ENCODE results near the gene MICAL2.

Gene MICAL2

DNA sequence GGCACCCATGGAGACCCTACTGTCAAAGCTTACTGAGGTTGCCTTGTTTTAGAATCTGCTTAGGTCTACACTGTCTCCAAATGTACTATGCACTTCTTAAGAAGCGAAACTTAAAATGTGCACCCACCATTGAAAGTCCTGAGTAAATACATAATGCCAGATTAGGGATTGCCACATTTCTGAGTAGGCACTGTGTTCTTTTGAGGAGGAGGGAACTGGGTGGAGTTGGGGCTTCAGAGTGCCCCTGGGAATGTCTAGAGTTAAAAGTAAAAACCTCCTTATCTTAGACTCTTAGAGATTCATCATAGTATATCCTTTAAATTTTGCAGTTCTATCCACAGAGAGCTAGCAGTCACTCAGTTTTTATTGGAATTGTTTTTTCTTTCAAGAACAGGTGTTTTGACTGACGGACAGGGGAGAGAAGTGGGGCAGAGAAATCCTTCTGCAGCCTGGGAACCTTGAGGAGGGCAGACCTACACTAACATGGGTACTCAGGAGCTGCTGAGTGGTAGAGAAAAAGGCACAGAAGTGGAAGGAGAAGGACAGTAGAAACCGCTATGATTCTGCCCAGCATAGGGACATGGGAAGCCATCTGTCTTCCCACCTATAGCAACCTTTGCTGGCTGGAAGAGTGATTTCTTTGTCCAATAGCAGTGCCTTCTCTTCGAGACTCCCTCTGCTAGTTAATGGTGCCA, 33.4 kb upstream of the MICAL2 start:
- no peak for DNase-seq

- DNase-seq, result no peak
These were observed 32.7 kb upstream of the MICAL2 start for GRCh38 chr11:12077535-12078280.

GRCh38 chr11:12079726-12080556, 30.4 kb upstream of the MICAL2 start:
- no peak for DNase-seq

GRCh38 chr11:12083380-12083779, 27.0 kb upstream of the MICAL2 start:
- DNase-seq, result no peak

GRCh38 chr11:12084256-12084655, 26.1 kb upstream of the MICAL2 start:
- DNase-seq, result no peak

GRCh38 chr11:12085371-12086251, 24.8 kb upstream of the MICAL2 start:
- no peak for DNase-seq

DNA sequence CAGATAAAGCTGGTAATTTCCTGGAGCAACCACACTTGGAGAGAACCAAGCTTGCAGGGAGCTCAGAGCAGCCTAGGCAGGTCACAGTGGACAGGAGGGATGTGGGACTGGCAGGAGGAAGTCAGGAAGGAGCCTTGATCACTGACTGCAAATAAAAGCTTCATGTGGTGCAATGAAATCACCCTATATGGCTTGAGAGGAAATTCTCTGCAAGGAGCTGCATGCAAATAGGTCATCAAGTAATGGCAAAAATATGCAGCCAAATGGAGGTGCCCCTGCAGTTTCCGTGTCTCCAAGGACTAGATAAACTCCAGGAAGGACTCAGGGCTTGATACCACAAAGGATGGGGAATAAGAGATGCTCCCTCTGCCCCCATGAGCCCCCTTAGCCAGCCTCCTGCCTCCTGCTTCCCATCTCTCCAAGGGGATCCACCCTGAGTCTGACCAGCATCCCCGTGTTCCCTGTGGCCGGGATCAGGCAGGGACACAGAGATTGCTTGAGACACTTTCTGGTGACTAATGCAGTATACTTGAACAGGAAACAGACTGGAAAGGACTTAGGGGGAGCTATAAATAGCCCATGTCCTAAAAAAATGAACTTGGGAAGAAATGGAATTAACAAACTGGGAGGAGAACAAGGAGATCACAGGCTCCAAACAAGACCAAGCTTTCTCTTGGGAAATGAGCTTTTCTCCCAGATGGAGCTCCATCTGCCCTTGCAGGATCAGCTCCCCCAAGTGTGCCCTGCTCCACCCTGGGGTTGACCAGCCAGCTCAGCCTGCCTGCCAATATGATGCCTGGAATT, 23.9 kb upstream of the MICAL2 start:
- DNase-seq, result peak; percentile 14

GRCh38 chr11:12087075-12088004, 23.1 kb upstream of the MICAL2 start:
- peak; percentile 56 for DNase-seq

DNA sequence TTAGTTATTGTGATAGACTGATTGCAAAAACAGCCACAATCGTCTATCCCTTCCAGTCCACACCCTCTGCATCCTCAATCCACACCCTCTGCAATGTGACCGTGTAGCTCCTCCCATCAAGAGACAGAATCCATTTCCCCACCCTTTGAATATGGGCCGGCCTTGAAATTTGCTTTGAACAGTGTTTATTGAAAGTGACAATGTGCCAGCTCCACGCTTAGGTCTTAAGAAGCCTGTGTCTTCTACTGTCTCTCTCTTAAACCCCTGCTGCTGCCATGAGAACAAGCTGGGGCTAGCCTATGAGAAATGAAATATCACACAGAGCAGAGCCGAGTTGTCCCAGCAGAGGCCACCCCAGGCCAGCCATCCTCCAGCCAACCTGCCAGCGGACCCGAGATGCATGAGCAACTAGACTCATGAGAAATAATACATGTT, 22.3 kb upstream of the MICAL2 start:
- peak; percentile 13 for DNase-seq

DNA sequence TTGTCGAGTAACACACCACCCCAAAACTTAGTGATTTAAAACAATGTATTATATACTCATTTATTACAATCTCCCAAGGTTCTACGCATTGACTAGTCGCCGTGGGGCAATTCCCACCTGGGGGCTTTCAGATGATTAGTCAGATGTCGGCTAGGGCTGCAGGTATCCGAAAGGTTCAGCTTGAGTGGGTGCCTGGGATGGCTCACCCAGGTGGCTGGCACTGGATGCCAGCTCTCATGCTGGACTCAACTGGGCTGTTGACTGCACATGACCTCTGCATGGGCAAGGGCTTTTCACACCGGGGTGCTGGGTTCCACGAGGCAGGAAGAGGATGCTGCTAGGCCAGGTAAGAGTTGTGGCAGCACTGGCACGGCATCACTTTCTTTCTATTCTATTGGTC, 21.9 kb upstream of the MICAL2 start:
- DNase-seq, result no peak

GRCh38 chr11:12089041-12089440, 21.3 kb upstream of the MICAL2 start:
- no peak for DNase-seq

DNA sequence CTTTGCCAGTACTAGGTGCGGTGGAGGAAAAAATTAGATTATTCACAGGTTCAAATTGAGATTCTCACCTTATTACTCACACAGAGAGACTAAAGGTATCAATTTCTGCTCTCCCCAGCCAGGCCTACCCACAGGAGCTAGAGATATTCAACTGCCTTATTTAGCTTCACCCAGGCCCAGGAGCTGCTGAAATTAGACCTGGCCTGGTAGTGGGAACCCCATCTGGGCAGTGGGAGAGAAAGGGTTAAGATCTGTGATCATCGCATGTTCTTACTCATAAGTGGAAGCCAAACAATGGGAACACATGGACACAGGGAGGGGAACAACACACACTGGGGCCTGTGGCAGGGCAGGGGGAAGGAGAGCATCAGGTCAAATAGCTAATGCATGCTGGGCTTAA, 20.9 kb upstream of the MICAL2 start:
- no peak for DNase-seq

GRCh38 chr11:12090061-12090591, 20.3 kb upstream of the MICAL2 start:
- peak; percentile 19 for DNase-seq

DNA sequence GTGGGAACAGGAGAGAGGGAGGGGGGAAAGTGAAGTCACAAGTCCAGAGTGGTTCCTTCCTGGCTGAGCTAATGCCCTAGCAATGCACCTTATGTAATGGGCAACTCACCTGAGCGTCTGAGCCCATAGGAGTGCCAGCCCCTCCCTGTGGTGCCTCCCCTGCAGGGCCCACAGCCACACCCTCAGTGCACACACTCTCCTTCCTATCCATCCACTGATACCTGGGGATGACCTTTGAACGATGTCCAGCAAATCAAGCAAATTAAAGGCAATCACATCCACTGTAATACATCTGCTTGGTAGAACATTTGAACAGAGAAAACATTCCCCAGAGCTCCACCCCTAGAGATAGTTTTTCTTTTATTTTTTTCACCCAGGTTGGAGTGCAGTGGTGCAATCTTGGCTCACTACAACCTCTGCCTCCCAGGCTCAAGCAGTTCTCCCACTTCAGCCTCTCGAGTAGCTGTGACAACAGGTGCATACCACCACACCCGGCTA, 19.6 kb upstream of the MICAL2 start:
- no peak for DNase-seq

- no peak for DNase-seq
These were observed 18.3 kb upstream of the MICAL2 start for GRCh38 chr11:12091956-12092558.

DNA sequence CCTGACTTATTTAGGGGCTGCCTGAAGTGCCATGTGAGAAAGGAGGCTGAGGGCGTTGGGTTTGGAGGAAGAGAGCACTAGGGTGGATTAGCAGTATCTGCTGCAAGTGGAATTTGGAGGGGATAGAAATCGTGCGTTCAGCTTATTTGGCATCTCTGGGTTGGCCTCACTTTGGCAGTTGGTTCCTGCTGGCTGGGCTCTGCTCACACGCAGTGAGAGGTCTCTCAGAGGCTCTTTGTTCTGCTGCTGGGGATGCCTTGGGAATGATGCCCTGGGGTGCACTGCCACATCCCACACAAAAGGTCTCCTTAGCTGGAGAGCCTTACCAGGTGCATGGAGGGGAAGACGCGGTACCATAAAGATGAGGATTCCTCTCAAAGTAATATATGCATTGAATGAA, 17.7 kb upstream of the MICAL2 start:
- no peak for DNase-seq

- no peak for DNase-seq
These were observed 15.3 kb upstream of the MICAL2 start for GRCh38 chr11:12094872-12095800.

GRCh38 chr11:12097219-12097618, 13.2 kb upstream of the MICAL2 start:
- no peak for DNase-seq
